Esophagus muscularis mucosa (tissue), 4 donors: ENCODE data around the gene TBKBP1. TPM values are rescaled to one million over a fixed set of nuclear protein-coding genes. Genes with fewer than 3 reads are reported as not detected.

Source experiments
- DNase-seq: peaks from one replicate; pipeline ENCODE4 v3.0.0-alpha.2; 2017; ENCODE audit errors: extremely low spot score
- H3K27ac ChIP-seq, 4 donors: fragments of 200-600 bp; sonication (generic); replicated peaks in 1 of 4; 1 replicate in 3 of 4; 2 replicates in 1 of 4; pipeline ENCODE4 v1.5.1; 2016 to 2019; ENCODE audit warnings: mild to moderate bottlenecking in 1 of 4
- H3K27me3 ChIP-seq, 4 donors: fragments of 200-600 bp; sonication (generic); one replicate each; pipeline versions ENCODE4 v1.5.1 to v1.6.0; 2016 to 2019
- H3K36me3 ChIP-seq, 4 donors: fragments of 200-600 bp; sonication (generic); one replicate each; pipeline ENCODE4 v1.5.1; 2016 to 2019
- H3K4me1 ChIP-seq, 4 donors: fragments of 200-600 bp; sonication (generic); one replicate each; pipeline ENCODE4 v1.5.1; 2016 to 2019
- H3K4me3 ChIP-seq, 4 donors: fragments of 200-600 bp; sonication (generic); 1 replicate in 2 of 4; 2 replicates in 2 of 4; pipeline ENCODE4 v1.5.1; 2016 to 2019; ENCODE audit warnings: mild to moderate bottlenecking in 4 of 4, moderate library complexity in 1 of 4
- H3K9me3 ChIP-seq, 4 donors: fragments of 200-600 bp; sonication (generic); 1 replicate in 3 of 4; 2 replicates in 1 of 4; pipeline ENCODE4 v1.5.1; 2016 to 2019
- CTCF ChIP-seq, 3 experiments: fragments of 200-600 bp in 2 of 3; fragments of 450-650 bp in 1 of 3; sonication (generic) in 2 of 3; IDR thresholded peaks; one replicate each; pipeline ENCODE4 v1.5.1; 2017 to 2019; ENCODE audit warnings: antibody characterized with exemption in 3 of 3, mild to moderate bottlenecking in 2 of 3, moderate library complexity in 1 of 3
- EP300 ChIP-seq: sonication (generic); formaldehyde crosslinking; IDR thresholded peaks from one replicate; pipeline ENCODE4 v1.6.1; 2017; ENCODE audit warnings: antibody characterized with exemption
- POLR2A ChIP-seq: fragments of 450-650 bp; IDR thresholded peaks from one replicate; pipeline ENCODE4 v1.6.1; 2017; ENCODE audit warnings: antibody characterized with exemption, moderate library complexity, mild to moderate bottlenecking, low read depth
- POLR2AphosphoS5 ChIP-seq, 2 donors: sonication (generic); formaldehyde crosslinking; IDR thresholded peaks; one replicate each; pipeline ENCODE4 v1.6.1; 2017; ENCODE audit warnings: antibody characterized with exemption in 2 of 2
- WGBS: methylation state at CpG from one replicate; pipeline ENCODE4 v1.1.5; 2018; 5-methylcytosine and 5-hydroxymethylcytosine counted together
- intact Hi-C: fragments of 100-400 bp; cut with DNase I; formaldehyde crosslinking; loops from one replicate; pipeline ENCODE4 v1.15.1; 2023
- total RNA-seq, 4 donors: library from RNA; depleted of rRNA; stranded (reverse); fragments of >200 nt; gene quantifications; one replicate each; pipeline versions ENCODE4 v1.1.0 to v1.2.1, GENCODE V29; 2016

The TBKBP1 gene
- total RNA-seq, 4 donors from 2014 or later: 11.9 to 26.9 (median 21.2) TPM

GRCh38 chr17:47718634-47719405, 24.9 kb downstream of the TBKBP1 start:
- Histone ChIP-seq H3K4me1 (peaks cover 9 to 18% (median 15%) of the 10 kb centered on the region in 4 donors), H3K36me3 (no peaks in the 10 kb centered on the region), H3K27ac (no peak overlapping the region), H3K4me3 (no peak overlapping the region), H3K27me3 (peaks cover 0 to 85% (median 9%) of the 10 kb centered on the region in 4 donors), H3K9me3 (no peaks in the 10 kb centered on the region)
- DNase-seq: no peak
- intact Hi-C loops: no loop called here
- WGBS: 53% methylated on average over 8 of the region's 8 CpGs
- no peak for TF ChIP-seq POLR2AphosphoS5 (IDR thresholded peaks at IDR 0.05)
- TF ChIP-seq CTCF (IDR thresholded peaks at IDR 0.05): no peak
- TF ChIP-seq EP300: no peak
- no peak for TF ChIP-seq POLR2A

GRCh38 chr17:47719411-47720152, 25.6 kb downstream of the TBKBP1 start:
- no peak overlapping the region for H3K4me3 ChIP-seq
- DNase-seq: no peak
- H3K36me3 ChIP-seq: no peaks in the 10 kb centered on the region
- H3K27me3 ChIP-seq: peaks cover 0 to 85% (median 11%) of the 10 kb centered on the region in 4 donors
- H3K27ac ChIP-seq: no peak overlapping the region
- WGBS: 71% methylated on average over 8 of the region's 9 CpGs
- H3K9me3 ChIP-seq: no peaks in the 10 kb centered on the region
- intact Hi-C loops: no loop called here
- no peak for TF ChIP-seq POLR2AphosphoS5 (IDR thresholded peaks at IDR 0.05)
- TF ChIP-seq CTCF (IDR thresholded peaks at IDR 0.05): no peak
- no peak for TF ChIP-seq EP300
- no peak for TF ChIP-seq POLR2A
- H3K4me1 ChIP-seq: peaks cover 9 to 18% (median 15%) of the 10 kb centered on the region in 4 donors

GRCh38 chr17:47720196-47720595, 26.2 kb downstream of the TBKBP1 start:
- no peak overlapping the region for H3K4me3 ChIP-seq
- H3K27me3 ChIP-seq: peaks cover 0 to 86% (median 11%) of the 10 kb centered on the region in 4 donors
- DNase-seq: no peak
- intact Hi-C loops: no loop called here
- H3K36me3 ChIP-seq: no peaks in the 10 kb centered on the region
- peaks cover 9 to 18% (median 15%) of the 10 kb centered on the region in 4 donors for H3K4me1 ChIP-seq
- H3K27ac ChIP-seq: no peak overlapping the region
- 60% methylated on average over 11 of the region's 11 CpGs for WGBS
- H3K9me3 ChIP-seq: no peaks in the 10 kb centered on the region
- TF ChIP-seq POLR2AphosphoS5 (IDR thresholded peaks at IDR 0.05): no peak

- Histone ChIP-seq H3K4me1 (peaks cover 9 to 18% (median 15%) of the 10 kb centered on the region in 4 donors), H3K4me3 (no peak overlapping the region), H3K27me3 (peaks cover 0 to 91% (median 11%) of the 10 kb centered on the region in 4 donors), H3K27ac (no peak overlapping the region), H3K9me3 (no peaks in the 10 kb centered on the region), H3K36me3 (no peaks in the 10 kb centered on the region)
- no peak for TF ChIP-seq POLR2A
- TF ChIP-seq POLR2AphosphoS5 (IDR thresholded peaks at IDR 0.05): no peak
- no peak for TF ChIP-seq CTCF (IDR thresholded peaks at IDR 0.05)
- no peak for TF ChIP-seq EP300
- 12% methylated on average over 32 of the region's 36 CpGs for WGBS
- intact Hi-C loops: no loop called here
- no peak for DNase-seq
Observed at GRCh38 chr17:47720754-47721533, 27.0 kb downstream of the TBKBP1 start.

GRCh38 chr17:47721725-47722124, 27.8 kb downstream of the TBKBP1 start:
- no peak overlapping the region for H3K4me3 ChIP-seq
- H3K27me3 ChIP-seq: peaks cover 0 to 96% (median 11%) of the 10 kb centered on the region in 4 donors
- peaks cover 9 to 18% (median 15%) of the 10 kb centered on the region in 4 donors for H3K4me1 ChIP-seq
- no peaks in the 10 kb centered on the region for H3K36me3 ChIP-seq
- WGBS: 47% methylated on average over 8 of the region's 8 CpGs
- TF ChIP-seq EP300 (no peak), POLR2AphosphoS5 (IDR thresholded peaks at IDR 0.05) (no peak), CTCF (IDR thresholded peaks at IDR 0.05) (no peak), POLR2A (no peak)
- no peak for DNase-seq
- no peak overlapping the region for H3K27ac ChIP-seq
- no peaks in the 10 kb centered on the region for H3K9me3 ChIP-seq
- intact Hi-C loops: no loop called here
